ENCODE measurements around the gene INPP5D.
"Not testable (repeated sequence)": the region's sequence is repeated elsewhere in the genome, so short reads cannot be mapped to it uniquely, and the experiment has no call there.

Gene INPP5D

GRCh38 chr2:233032551-233033320 is 27.4 kb upstream of the INPP5D start, which contains the start of gene NEU2:
Gene NEU2 (plus strand): TSS chr2:233032672. CDS start chr2:233032672, 0 bp downstream.
- DNase-seq = no peak

GRCh38 chr2:233033672-233034071 is 26.5 kb upstream of the INPP5D start:
- no peak for DNase-seq

GRCh38 chr2:233034091-233034882 is 25.9 kb upstream of the INPP5D start:
- no peak for DNase-seq

GRCh38 chr2:233035426-233036161 is 24.5 kb upstream of the INPP5D start:
- no peak for DNase-seq

GRCh38 chr2:233036162-233036838 is 23.8 kb upstream of the INPP5D start:
- DNase-seq = no peak

- no peak for DNase-seq
Observed at GRCh38 chr2:233037078-233037477, 23.1 kb upstream of the INPP5D start.

GRCh38 chr2:233039212-233039845 is 20.8 kb upstream of the INPP5D start:
- no peak for DNase-seq

GRCh38 chr2:233039846-233040530 is 20.2 kb upstream of the INPP5D start:
- DNase-seq = no peak

- DNase-seq = no peak
Observed at GRCh38 chr2:233040571-233040970, 19.6 kb upstream of the INPP5D start.

- DNase-seq = no peak
Observed at GRCh38 chr2:233041722-233042323, 18.3 kb upstream of the INPP5D start.

- no peak for DNase-seq
Observed at GRCh38 chr2:233042549-233042948, 17.6 kb upstream of the INPP5D start.

- no peak for DNase-seq
Observed at GRCh38 chr2:233044974-233045605, 15.1 kb upstream of the INPP5D start.

- no peak for DNase-seq
Observed at GRCh38 chr2:233047206-233047605, 12.9 kb upstream of the INPP5D start.

- DNase-seq = no peak
Observed at GRCh38 chr2:233047667-233048066, 12.5 kb upstream of the INPP5D start.

- DNase-seq = no peak
Observed at GRCh38 chr2:233048569-233049193, 11.5 kb upstream of the INPP5D start.

GRCh38 chr2:233049194-233049761 is 10.9 kb upstream of the INPP5D start:
- DNase-seq = no peak

- no peak for DNase-seq
Observed at GRCh38 chr2:233051241-233052149, 8.6 kb upstream of the INPP5D start.

- DNase-seq = not testable (repeated sequence)
Observed at GRCh38 chr2:233052517-233052916, 7.6 kb upstream of the INPP5D start.

Data from NCI-H187 (cell line).